Body of pancreas (tissue), 4 donors: ENCODE measurements around the gene ATAD3C. TPM values are rescaled to one million over a fixed set of nuclear protein-coding genes. Genes with fewer than 3 reads are reported as not detected.

Source experiments
- ATAC-seq: fragments of 150-250 bp; one replicate; pipeline ENCODE4 v1.9.1; 2016
- DNase-seq, 4 donors: peaks; one replicate each; pipeline ENCODE4 v3.0.0-alpha.2; 2019
- H3K27ac ChIP-seq, 4 donors: fragments of 200-600 bp; sonication (generic); 1 replicate in 3 of 4; 2 replicates in 1 of 4; pipeline versions ENCODE4 v1.5.1 to v1.6.1; 2016 to 2019; ENCODE audit warnings: mild to moderate bottlenecking in 1 of 4, mixed read lengths in 1 of 4, moderate library complexity in 1 of 4
- H3K27me3 ChIP-seq, 2 donors: fragments of 200-600 bp; sonication (generic); one replicate each; pipeline ENCODE4 v1.6.0; 2016; ENCODE audit warnings: mild to moderate bottlenecking in 1 of 2
- H3K36me3 ChIP-seq, 2 donors: fragments of 200-600 bp; sonication (generic); replicated peaks in 1 of 2; 2 replicates each; pipeline ENCODE4 v1.5.1; 2016; ENCODE audit warnings: low read depth in 2 of 2; ENCODE audit not compliant: insufficient read depth in 1 of 2
- H3K4me1 ChIP-seq: fragments of 200-600 bp; sonication (generic); one replicate; pipeline ENCODE4 v1.6.0; 2016
- H3K4me3 ChIP-seq, 2 donors: fragments of 200-600 bp; sonication (generic); 1 replicate in 1 of 2; 2 replicates in 1 of 2; pipeline ENCODE4 v1.5.1; 2016 to 2019
- H3K9me3 ChIP-seq, 3 donors: fragments of 200-600 bp; sonication (generic); 1 replicate in 2 of 3; 2 replicates in 1 of 3; pipeline ENCODE4 v1.5.1; 2016
- POLR2A ChIP-seq, 3 donors: fragments of 450-650 bp; IDR thresholded peaks; one replicate each; pipeline ENCODE4 v1.6.1; 2016; ENCODE audit warnings: antibody characterized with exemption in 3 of 3, mild to moderate bottlenecking in 2 of 3
- WGBS, 2 donors: methylation state at CpG; one replicate each; pipeline ENCODE4 v1.1.5; 2017; 5-methylcytosine and 5-hydroxymethylcytosine counted together
- intact Hi-C: fragments of 100-400 bp; cut with DNase I; formaldehyde crosslinking; loops from one replicate; pipeline ENCODE4 v1.15.1; 2023
- total RNA-seq, 2 donors: library from RNA; depleted of rRNA; stranded (reverse); fragments of >200 nt; gene quantifications; one replicate each; pipeline ENCODE4 v1.1.0, GENCODE V29; 2016
- TF ChIP-seq, protein P1 (sequence below), 7 experiments: fragments of 450-650 bp in 4 of 7; fragments of 200-600 bp in 3 of 7; sonication (generic) in 3 of 7; IDR thresholded peaks; one replicate each; pipeline ENCODE4 v1.5.1; 2016 to 2019; ENCODE audit warnings: antibody characterized with exemption in 7 of 7

The ATAD3C gene
- total RNA-seq, 2 donors from 2014 or later = 1.6 to 2.3 TPM

- no peak for ATAC-seq
- Histone ChIP-seq H3K4me3 (no peak overlapping the region), H3K27ac (peak overlapping the region; percentile 54 to 94 (median 86)), H3K9me3 (no peaks in the 10 kb centered on the region), H3K27me3 (no peaks in the 10 kb centered on the region), H3K36me3 (no peaks in the 10 kb centered on the region), H3K4me1 (peaks cover 84% of the 10 kb centered on the region)
- intact Hi-C loops = loop anchor here (5.0 kb wide), 1 partner anchor 34 kb away; no protein-coding TSS in a partner anchor
- 34% methylated on average over 7 of the region's 7 CpGs; no CpG with 5 or more reads in 1 of the 2 donors for WGBS, 2 donors
- DNase-seq = no peak
- TF ChIP-seq, protein P1, sequence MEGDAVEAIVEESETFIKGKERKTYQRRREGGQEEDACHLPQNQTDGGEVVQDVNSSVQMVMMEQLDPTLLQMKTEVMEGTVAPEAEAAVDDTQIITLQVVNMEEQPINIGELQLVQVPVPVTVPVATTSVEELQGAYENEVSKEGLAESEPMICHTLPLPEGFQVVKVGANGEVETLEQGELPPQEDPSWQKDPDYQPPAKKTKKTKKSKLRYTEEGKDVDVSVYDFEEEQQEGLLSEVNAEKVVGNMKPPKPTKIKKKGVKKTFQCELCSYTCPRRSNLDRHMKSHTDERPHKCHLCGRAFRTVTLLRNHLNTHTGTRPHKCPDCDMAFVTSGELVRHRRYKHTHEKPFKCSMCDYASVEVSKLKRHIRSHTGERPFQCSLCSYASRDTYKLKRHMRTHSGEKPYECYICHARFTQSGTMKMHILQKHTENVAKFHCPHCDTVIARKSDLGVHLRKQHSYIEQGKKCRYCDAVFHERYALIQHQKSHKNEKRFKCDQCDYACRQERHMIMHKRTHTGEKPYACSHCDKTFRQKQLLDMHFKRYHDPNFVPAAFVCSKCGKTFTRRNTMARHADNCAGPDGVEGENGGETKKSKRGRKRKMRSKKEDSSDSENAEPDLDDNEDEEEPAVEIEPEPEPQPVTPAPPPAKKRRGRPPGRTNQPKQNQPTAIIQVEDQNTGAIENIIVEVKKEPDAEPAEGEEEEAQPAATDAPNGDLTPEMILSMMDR (IDR thresholded peaks at IDR 0.05) = no peak
- TF ChIP-seq POLR2A (IDR thresholded peaks at IDR 0.05) = no peak
Measured at GRCh38 chr1:1436630-1437032, 12.9 kb upstream of the ATAD3C start.

DNA sequence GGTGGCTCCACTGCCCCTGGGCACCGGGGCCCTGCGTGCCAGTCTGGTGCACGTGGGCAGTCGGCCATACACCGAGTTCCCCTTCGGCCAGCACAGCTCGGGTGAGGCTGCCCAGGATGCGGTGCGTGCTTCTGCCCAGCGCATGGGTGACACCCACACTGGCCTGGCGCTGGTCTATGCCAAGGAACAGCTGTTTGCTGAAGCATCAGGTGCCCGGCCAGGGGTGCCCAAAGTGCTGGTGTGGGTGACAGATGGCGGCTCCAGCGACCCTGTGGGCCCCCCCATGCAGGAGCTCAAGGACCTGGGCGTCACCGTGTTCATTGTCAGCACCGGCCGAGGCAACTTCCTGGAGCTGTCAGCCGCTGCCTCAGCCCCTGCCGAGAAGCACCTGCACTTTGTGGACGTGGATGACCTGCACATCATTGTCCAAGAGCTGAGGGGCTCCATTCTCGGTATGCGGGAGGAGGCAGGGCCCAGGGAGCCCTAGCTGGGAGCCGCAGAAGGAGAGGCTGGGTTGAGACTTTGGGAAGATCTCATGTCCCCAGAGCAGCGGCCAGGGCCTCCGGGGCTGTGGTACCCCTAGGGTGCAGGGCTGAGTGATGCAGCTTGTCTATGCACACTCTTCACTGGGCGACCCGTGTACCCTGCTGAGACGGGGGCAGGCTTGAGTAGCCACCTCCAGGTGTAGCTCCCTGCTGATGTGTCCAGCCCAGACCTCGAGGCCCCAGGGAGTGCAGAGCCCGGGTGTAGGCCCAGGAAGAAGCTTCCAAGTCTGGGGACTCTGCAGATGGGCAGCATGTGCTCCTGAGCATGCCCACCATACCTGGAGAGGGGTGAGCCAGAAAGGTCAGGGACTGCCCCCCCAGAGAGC lies 12.2 kb upstream of the ATAD3C start:
- Histone ChIP-seq H3K27me3 (no peaks in the 10 kb centered on the region), H3K9me3 (no peaks in the 10 kb centered on the region), H3K27ac (peak overlapping the region; percentile 54 to 94 (median 79)), H3K4me3 (no peak overlapping the region), H3K36me3 (no peaks in the 10 kb centered on the region), H3K4me1 (peaks cover 84% of the 10 kb centered on the region)
- no peak for TF ChIP-seq POLR2A (IDR thresholded peaks at IDR 0.05)
- TF ChIP-seq, protein P1 (IDR thresholded peaks at IDR 0.05) = no peak
- intact Hi-C loops = loop anchor here (5.0 kb wide), 1 partner anchor 35 kb away; no protein-coding TSS in a partner anchor
- WGBS, 2 donors = 42 to 55% methylated on average over 8 to 31 of the region's 31 CpGs
- DNase-seq (peak in 2 of 4 donors; percentile 45 to 53), ATAC-seq (no peak)

- WGBS, 2 donors = 20 to 31% methylated on average over 2 to 11 of the region's 11 CpGs
- intact Hi-C loops = loop anchor here (5.0 kb wide), 1 partner anchor 36 kb away; no protein-coding TSS in a partner anchor
Measured at GRCh38 chr1:1437904-1438376, 11.5 kb upstream of the ATAD3C start.

GRCh38 chr1:1438531-1439381 lies 10.7 kb upstream of the ATAD3C start:
- DNase-seq (no peak), ATAC-seq (no peak)
- TF ChIP-seq, protein P1 (IDR thresholded peaks at IDR 0.05) = no peak
- TF ChIP-seq POLR2A (IDR thresholded peaks at IDR 0.05) = no peak
- Histone ChIP-seq H3K9me3 (no peaks in the 10 kb centered on the region), H3K27me3 (no peaks in the 10 kb centered on the region), H3K4me3 (no peak overlapping the region), H3K4me1 (peaks cover 72% of the 10 kb centered on the region), H3K27ac (peak overlapping the region in 3 of 4 donors; percentile 54 to 94 (median 80)), H3K36me3 (no peaks in the 10 kb centered on the region)
- 84 to 90% methylated on average over 8 to 40 of the region's 45 CpGs for WGBS, 2 donors
- intact Hi-C loops = loop anchor here (5.0 kb wide), 1 partner anchor 36 kb away; no protein-coding TSS in a partner anchor

More at GRCh38 chr1:1437904-1438376, 11.5 kb upstream of the ATAD3C start:
- no peaks in the 10 kb centered on the region for H3K27me3 ChIP-seq
- peaks cover 80% of the 10 kb centered on the region for H3K4me1 ChIP-seq
- H3K4me3 ChIP-seq = no peak overlapping the region
- H3K36me3 ChIP-seq = no peaks in the 10 kb centered on the region
- peak; percentile 83 to 91 (median 91) for DNase-seq
- peak; percentile 57 for ATAC-seq
- peak overlapping the region; percentile 54 to 94 (median 79) for H3K27ac ChIP-seq
- no peaks in the 10 kb centered on the region for H3K9me3 ChIP-seq
- TF ChIP-seq POLR2A (IDR thresholded peaks at IDR 0.05) = peak; percentile 57 to 81 (median 78)
- TF ChIP-seq, protein P1 (IDR thresholded peaks at IDR 0.05) = peak in 5 of 7 experiments; percentile 21 to 67 (median 54)
